ENCODE data around the gene FOXA3. TPM values are rescaled to one million over a fixed set of nuclear protein-coding genes. Genes with fewer than 3 reads are reported as not detected.
A peak's percentile ranks its signal among the peaks of the same experiment; 100 is the strongest.

FOXA3 gene
- total RNA-seq, 1 experiment from 2014 or later = 22.2 TPM

GRCh38 chr19:45862271-45862563 is 1.9 kb upstream of the FOXA3 start:
- H3K27me3 Mint-ChIP-seq (ENCODE audit: low read depth) = no peaks in the 10 kb centered on the region; the same call in 1 of the 2 replicates
- peak overlapping the region; percentile 97 to 100 (median 99) for H3K27ac Mint-ChIP-seq
- no peak overlapping the region for H4K8ac ChIP-seq (replicated peaks; ENCODE audit: insufficient read length, low read depth, low read length)
- no peak for DNase-seq
- H3K36me3 Mint-ChIP-seq (ENCODE audit: insufficient read depth in 1 of 3, low read depth in 3 of 3) = peaks cover 16 to 26% (median 18%) of the 10 kb centered on the region in 3 experiments; a peak in 6 of 7 replicates
- no peak overlapping the region for H3K23ac ChIP-seq (ENCODE audit: insufficient read length, low read depth, low read length)
- no peak overlapping the region for H3K4ac ChIP-seq (ENCODE audit: low read depth, low read length)
- peaks cover 5% of the 10 kb centered on the region; the same call in 1 of the 2 replicates for H3K4me1 ChIP-seq (ENCODE audit: insufficient read depth, low read length)
- H3K79me2 ChIP-seq (ENCODE audit: insufficient read depth, low read length) = peaks cover 11% of the 10 kb centered on the region; the same call in 1 of the 2 replicates
- no peaks in the 10 kb centered on the region; a peak in 1 of 5 replicates for H3K9me3 Mint-ChIP-seq
- H3K79me1 ChIP-seq (ENCODE audit: insufficient read depth, low read depth, low read length, poor library complexity, severe bottlenecking) = peaks cover 3% of the 10 kb centered on the region
- no peak overlapping the region for H3T11ph ChIP-seq (ENCODE audit: low read length)
- peak overlapping the region; percentile 97 to 100 for H3K4me3 Mint-ChIP-seq
- H3K27me3 ChIP-seq (ENCODE audit: insufficient read depth, low read length) = no peaks in the 10 kb centered on the region
- no CpG with 5 or more reads among the region's 11 CpGs for WGBS (ENCODE audit: extremely low coverage, insufficient read length, low lambda C conversion rate)
- H3K23me2 ChIP-seq (ENCODE audit: insufficient read length, low read depth, low read length, poor library complexity, severe bottlenecking) = peaks cover 18% of the 10 kb centered on the region
- peak overlapping the region; percentile 49 for H3K27ac ChIP-seq (ENCODE audit: insufficient read length, low read depth, low read length)
- no peak overlapping the region for H3K18ac ChIP-seq (ENCODE audit: insufficient read length, low read depth, low read length)
- no peaks in the 10 kb centered on the region for H4K20me1 ChIP-seq (ENCODE audit: control insufficient read depth, insufficient read depth, insufficient read length)
- no peak overlapping the region for H2BK5ac ChIP-seq (ENCODE audit: insufficient read length, low read length)
- H2BK20ac ChIP-seq (ENCODE audit: low read depth, low read length, poor library complexity, severe bottlenecking) = no peak overlapping the region
- peaks cover 34 to 42% of the 10 kb centered on the region in 2 experiments for H3K4me1 Mint-ChIP-seq
- no peak overlapping the region for H2AFZ ChIP-seq (ENCODE audit: low read length)
- no peak overlapping the region for H3K14ac ChIP-seq (ENCODE audit: insufficient read depth, low read length)
- H3K4me2 ChIP-seq (ENCODE audit: insufficient read depth, insufficient read length, low read length) = peak overlapping the region; percentile 75
- no peak for TF ChIP-seq CTCF (conservative IDR thresholded peaks at IDR 0.05)
- H3K9me3 ChIP-seq (ENCODE audit: control insufficient read depth, low read depth, low read length) = no peaks in the 10 kb centered on the region
- H2AK5ac ChIP-seq (ENCODE audit: insufficient read length, low read length) = no peak overlapping the region
- H2BK12ac ChIP-seq (ENCODE audit: insufficient read length, low read depth, low read length) = no peak overlapping the region
- H4K5ac ChIP-seq (ENCODE audit: insufficient read length, low read depth, low read length) = no peak overlapping the region
- peak overlapping the region; percentile 75 for H3K9ac ChIP-seq (ENCODE audit: extremely low read depth, insufficient read length, low read length)
- no peak overlapping the region for H3K56ac ChIP-seq (ENCODE audit: insufficient read length, low read depth, low read length)
- no peak overlapping the region for H4K91ac ChIP-seq (ENCODE audit: insufficient read length, low read depth, low read length)
- H2BK15ac ChIP-seq (ENCODE audit: low read depth, low read length) = no peak overlapping the region
- H2BK120ac ChIP-seq (ENCODE audit: low read depth, low read length, poor library complexity, severe bottlenecking) = no peak overlapping the region
